T-cell (primary cell): ENCODE results near the gene PUS10. TPM values are rescaled to one million over a fixed set of nuclear protein-coding genes. Genes with fewer than 3 reads are reported as not detected.
A peak's percentile ranks its signal among the peaks of the same experiment; 100 is the strongest.
"Not testable (repeated sequence)": the region's sequence is repeated elsewhere in the genome, so short reads cannot be mapped to it uniquely, and the experiment has no call there.

Experiments
- ATAC-seq, 4 experiments: fragments of 200-7000 bp in 3 of 4; fragments of 150-1000 bp in 1 of 4; cut with Tn5 transposase; replicated peaks in 1 of 4; 1 replicate in 3 of 4; 2 replicates in 1 of 4; pipeline ENCODE4 v1.10.0; 2021; ENCODE audit warnings: moderate library complexity in 3 of 4, mild to moderate bottlenecking in 2 of 4, moderate number of reproducible peaks in 1 of 4
- CTCF ChIA-PET, 2 donors: fragments of 300-600 bp; sonication (Branson Sonifier 250); formaldehyde crosslinking; loops; one replicate each; lab custom pipeline; 2022; ENCODE audit warnings: antibody characterized with exemption in 2 of 2; lab: Charles Lee
- POLR2A ChIA-PET, 2 donors: fragments of 300-600 bp; sonication (Branson Sonifier 250); formaldehyde crosslinking; loops; one replicate each; lab custom pipeline; 2022; ENCODE audit warnings: antibody characterized with exemption in 2 of 2; lab: Charles Lee
- DNase-seq, 35 experiments: peaks; one replicate each; pipeline versions ENCODE4 v3.0.0 to v3.0.0-alpha.2; 2013 to 2023
- H3K27ac ChIP-seq: one replicate; pipeline ENCODE4 v1.5.1; 2013; ENCODE audit warnings: low read length
- H3K27me3 ChIP-seq, 2 experiments: replicated peaks in 1 of 2; 1 replicate in 1 of 2; 2 replicates in 1 of 2; pipeline versions ENCODE4 v1.6.1 to v1.7.0; 2013; ENCODE audit warnings: low read length in 1 of 2, mixed read lengths in 1 of 2; ENCODE audit not compliant: control insufficient read depth in 2 of 2, insufficient read depth in 2 of 2; ENCODE audit errors: extremely low read depth in 1 of 2
- H3K36me3 ChIP-seq, 2 donors: 1 replicate in 1 of 2; 2 replicates in 1 of 2; pipeline versions ENCODE4 v1.6.1 to v1.7.0; 2013; ENCODE audit warnings: low read length in 1 of 2; ENCODE audit not compliant: control insufficient read depth in 2 of 2, insufficient read depth in 1 of 2; ENCODE audit errors: extremely low read depth in 1 of 2
- H3K4me1 ChIP-seq, 2 experiments: 1 replicate in 1 of 2; 2 replicates in 1 of 2; pipeline versions ENCODE4 v1.6.1 to v1.7.0; 2013; ENCODE audit warnings: low read length in 2 of 2, mixed read lengths in 1 of 2; ENCODE audit not compliant: insufficient read depth in 2 of 2, control insufficient read depth in 1 of 2; ENCODE audit errors: extremely low read depth in 1 of 2
- H3K4me3 ChIP-seq, 2 donors: 1 replicate in 1 of 2; 2 replicates in 1 of 2; pipeline versions ENCODE4 v1.5.1 to v1.7.0; 2013; ENCODE audit warnings: mild to moderate bottlenecking in 2 of 2, low read length in 1 of 2, moderate library complexity in 1 of 2; ENCODE audit not compliant: control insufficient read depth in 1 of 2; ENCODE audit errors: extremely low read depth in 1 of 2
- H3K9me3 ChIP-seq: 2 replicates; pipeline ENCODE4 v1.7.0; 2013
- H3K27ac Mint-ChIP-seq, 2 donors: one replicate each; pipeline ENCODE4 v1.8.0; 2020 to 2021; ENCODE audit warnings: mild to moderate bottlenecking in 2 of 2, mixed read lengths in 2 of 2
- H3K27me3 Mint-ChIP-seq, 2 donors: one replicate each; pipeline ENCODE4 v1.8.0; 2021 to 2022; ENCODE audit warnings: mixed read lengths in 2 of 2
- H3K36me3 Mint-ChIP-seq: one replicate; pipeline ENCODE4 v1.8.0; 2021; ENCODE audit warnings: mixed read lengths
- H3K4me1 Mint-ChIP-seq, 3 donors: one replicate each; pipeline ENCODE4 v1.8.0; 2020 to 2022; ENCODE audit warnings: mixed read lengths in 3 of 3, mild to moderate bottlenecking in 1 of 3
- H3K4me3 Mint-ChIP-seq, 3 donors: one replicate each; pipeline ENCODE4 v1.8.0; 2020 to 2022; ENCODE audit warnings: mild to moderate bottlenecking in 3 of 3, mixed read lengths in 3 of 3, moderate library complexity in 3 of 3
- H3K9me3 Mint-ChIP-seq, 3 donors: one replicate each; pipeline ENCODE4 v1.8.0; 2020 to 2022; ENCODE audit warnings: mixed read lengths in 3 of 3
- WGBS: methylation state at CpG from one replicate; pipeline ENCODE4 v1.1.5; 2013; ENCODE audit warnings: missing lambda C conversion rate; ENCODE audit not compliant: insufficient coverage; 5-methylcytosine and 5-hydroxymethylcytosine counted together
- total RNA-seq, 35 experiments: library from RNA in 6 of 35; stranded (reverse) in 6 of 35; fragments of 120-200 nt in 1 of 35; gene quantifications; one replicate each; pipeline versions ENCODE4 v1.2.1 to v1.2.4 and lab custom pipeline; 2013 to 2026

PUS10 gene
- total RNA-seq, 5 donors from 2014 or later (not counting 1 experiment from before 2014, with no cell fraction given), result 5.2 to 6.4 (median 5.6) TPM

GRCh38 chr2:60932061-60932460 is 86.0 kb downstream of the PUS10 start:
- Mint-ChIP-seq H3K36me3 (peaks cover 36% of the 10 kb centered on the region), H3K4me1 (peaks cover 2 to 12% (median 6%) of the 10 kb centered on the region in 3 donors)
- H3K27ac ChIP-seq, CTCF ChIA-PET, H3K9me3 ChIP-seq, H3K27me3 Mint-ChIP-seq, H3K9me3 Mint-ChIP-seq, ATAC-seq, H3K27ac Mint-ChIP-seq, H3K4me3 Mint-ChIP-seq, H3K4me1 ChIP-seq, H3K36me3 ChIP-seq, POLR2A ChIA-PET, DNase-seq, H3K4me3 ChIP-seq, H3K27me3 ChIP-seq: not testable (repeated sequence)
- WGBS, result 100% methylated on average over 2 of the region's 5 CpGs

- Mint-ChIP-seq H3K9me3 (no peaks in the 10 kb centered on the region), H3K4me3 (no peak overlapping the region), H3K27ac (peak overlapping the region in 1 of 2 donors; percentile 37), H3K27me3 (no peaks in the 10 kb centered on the region), H3K36me3 (peaks cover 44% of the 10 kb centered on the region), H3K4me1 (peaks cover 0 to 9% (median 6%) of the 10 kb centered on the region in 3 donors)
- Histone ChIP-seq H3K36me3 (peaks cover 0 to 35% of the 10 kb centered on the region in 2 donors), H3K27me3 (no peaks in the 10 kb centered on the region), H3K27ac (no peak overlapping the region), H3K4me1 (peaks cover 0 to 2% of the 10 kb centered on the region in 2 experiments), H3K9me3 (no peaks in the 10 kb centered on the region), H3K4me3 (no peak overlapping the region)
- no peak for ATAC-seq
- ChIA-PET CTCF (no interaction called here), POLR2A (interaction anchor here in 1 of 2 donors (0.5 kb wide), 1 partner anchor 65 kb away, joined by 3 read pairs; no protein-coding TSS in a partner anchor)
- no CpG with 5 or more reads among the region's 3 CpGs for WGBS
- DNase-seq, result peak in 1 of 35 experiments; percentile 15
Observed at GRCh38 chr2:60926741-60927552, 91.1 kb downstream of the PUS10 start.

- CTCF ChIA-PET, result no interaction called here
Observed at GRCh38 chr2:60925994-60926740, 91.9 kb downstream of the PUS10 start.

GRCh38 chr2:60907329-60907728 is 110.7 kb downstream of the PUS10 start:
- H3K36me3 ChIP-seq, result peaks cover 3 to 36% of the 10 kb centered on the region in 2 donors
- Mint-ChIP-seq H3K36me3 (peaks cover 25% of the 10 kb centered on the region), H3K27me3 (no peaks in the 10 kb centered on the region), H3K9me3 (no peaks in the 10 kb centered on the region), H3K27ac (no peak overlapping the region), H3K4me1 (peaks cover 0 to 8% (median 2%) of the 10 kb centered on the region in 3 donors), H3K4me3 (no peak overlapping the region)
- H3K4me1 ChIP-seq, result no peaks in the 10 kb centered on the region
- 88% methylated on average over 3 of the region's 8 CpGs for WGBS
- POLR2A ChIA-PET, result interaction anchor here in 1 of 2 donors (0.7 to 1.1 kb wide), 2 partner anchors 22 to 971 kb away, joined by 3 to 5 read pairs; no protein-coding TSS in a partner anchor
- CTCF ChIA-PET, result interaction anchor here in 1 of 2 donors (0.6 to 1.1 kb wide), 4 partner anchors 9 to 102 kb away, joined by 3 to 6 read pairs (median 4); no protein-coding TSS in a partner anchor
- no peaks in the 10 kb centered on the region for H3K27me3 ChIP-seq
- peak in 1 of 4 experiments; percentile 15 for ATAC-seq
- no peaks in the 10 kb centered on the region for H3K9me3 ChIP-seq
- no peak overlapping the region for H3K27ac ChIP-seq
- H3K4me3 ChIP-seq, result no peak overlapping the region
- DNase-seq, result no peak

More at GRCh38 chr2:60925994-60926740, 91.9 kb downstream of the PUS10 start:
- Histone ChIP-seq H3K9me3 (no peaks in the 10 kb centered on the region), H3K27ac (no peak overlapping the region), H3K36me3 (peaks cover 0 to 39% of the 10 kb centered on the region in 2 donors), H3K27me3 (no peaks in the 10 kb centered on the region), H3K4me1 (peaks cover 0 to 2% of the 10 kb centered on the region in 2 experiments), H3K4me3 (no peak overlapping the region)
- H3K4me3 Mint-ChIP-seq, result no peak overlapping the region
- H3K27ac Mint-ChIP-seq, result no peak overlapping the region
- ATAC-seq (no peak), DNase-seq (no peak)
- peaks cover 43% of the 10 kb centered on the region for H3K36me3 Mint-ChIP-seq
- POLR2A ChIA-PET, result interaction anchor here in 1 of 2 donors (0.5 kb wide), 1 partner anchor 65 kb away, joined by 3 read pairs; no protein-coding TSS in a partner anchor
- H3K27me3 Mint-ChIP-seq, result no peaks in the 10 kb centered on the region
- H3K9me3 Mint-ChIP-seq, result no peaks in the 10 kb centered on the region
- peaks cover 0 to 9% (median 6%) of the 10 kb centered on the region in 3 donors for H3K4me1 Mint-ChIP-seq
- WGBS, result 90% methylated on average over 4 of the region's 7 CpGs

- CTCF ChIA-PET, result no interaction called here
Observed at GRCh38 chr2:60906395-60906794, 111.7 kb downstream of the PUS10 start.

DNA sequence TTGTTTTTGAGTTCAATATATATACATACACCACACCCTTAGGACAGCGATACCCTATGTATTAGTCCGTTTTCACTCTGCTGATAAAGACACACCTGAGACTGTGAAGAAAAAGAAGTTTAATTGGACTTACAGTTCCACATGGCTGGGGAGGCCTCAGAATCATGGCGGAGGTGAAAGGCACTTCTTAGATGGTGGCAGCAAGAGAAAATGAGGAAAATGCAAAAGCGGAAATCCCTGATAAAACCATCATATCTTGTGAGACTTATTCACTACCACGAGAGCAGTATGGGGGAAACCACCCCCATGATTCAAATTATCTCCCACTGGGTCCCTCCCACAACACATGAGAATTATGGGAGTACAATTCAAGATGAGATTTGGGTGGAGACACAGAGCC is 112.2 kb downstream of the PUS10 start:
- H3K4me3 ChIP-seq, POLR2A ChIA-PET, H3K4me1 ChIP-seq, ATAC-seq, H3K27me3 Mint-ChIP-seq, H3K27ac ChIP-seq, H3K9me3 ChIP-seq, H3K9me3 Mint-ChIP-seq, DNase-seq, CTCF ChIA-PET, H3K4me1 Mint-ChIP-seq, H3K4me3 Mint-ChIP-seq, H3K27me3 ChIP-seq: not testable (repeated sequence)
- H3K36me3 ChIP-seq, result peaks cover 8 to 47% of the 10 kb centered on the region in 2 donors
- Mint-ChIP-seq H3K27ac (peak overlapping the region in 1 of 2 donors; percentile 66), H3K36me3 (peaks cover 27% of the 10 kb centered on the region)
- WGBS, result no CpG with 5 or more reads among the region's 5 CpGs

More at GRCh38 chr2:60906395-60906794, 111.7 kb downstream of the PUS10 start:
- H3K27me3 ChIP-seq, result no peaks in the 10 kb centered on the region
- H3K36me3 ChIP-seq, result peaks cover 3 to 44% of the 10 kb centered on the region in 2 donors
- no peak overlapping the region for H3K4me3 Mint-ChIP-seq
- H3K4me1 Mint-ChIP-seq, result peaks cover 0 to 8% (median 2%) of the 10 kb centered on the region in 3 donors
- H3K9me3 ChIP-seq, result no peaks in the 10 kb centered on the region
- WGBS, result no CpG with 5 or more reads among the region's 2 CpGs
- DNase-seq (no peak), ATAC-seq (peak in 1 of 4 experiments; percentile 14)
- H3K27ac ChIP-seq, result no peak overlapping the region
- no peak overlapping the region for H3K4me3 ChIP-seq
- H3K9me3 Mint-ChIP-seq, result no peaks in the 10 kb centered on the region
- no peaks in the 10 kb centered on the region for H3K4me1 ChIP-seq
- POLR2A ChIA-PET, result interaction anchor here in 1 of 2 donors (1.1 kb wide), 1 partner anchor 21 kb away, joined by 3 read pairs; no protein-coding TSS in a partner anchor
- H3K27me3 Mint-ChIP-seq, result no peaks in the 10 kb centered on the region
- H3K27ac Mint-ChIP-seq, result peak overlapping the region in 1 of 2 donors; percentile 2
- H3K36me3 Mint-ChIP-seq, result peaks cover 27% of the 10 kb centered on the region
